Spinal cord (tissue), 10 donors: ENCODE measurements around the gene SYNJ1. TPM values are rescaled to one million over a fixed set of nuclear protein-coding genes. Genes with fewer than 3 reads are reported as not detected.

Experiments
- DNase-seq, 6 donors: peaks; one replicate each; pipeline versions ENCODE4 v3.0.0 to v3.0.0-alpha.2; 2013 to 2015; ENCODE audit warnings: low spot score in 6 of 6, low read depth in 4 of 6
- H3K27ac ChIP-seq: one replicate; pipeline ENCODE4 v1.5.1; 2013; ENCODE audit warnings: low read depth, low read length, control low read depth
- H3K27me3 ChIP-seq: one replicate; pipeline ENCODE4 v1.6.1; 2013; ENCODE audit warnings: low read length; ENCODE audit not compliant: control insufficient read depth, insufficient read depth
- H3K36me3 ChIP-seq: one replicate; pipeline ENCODE4 v1.6.1; 2013; ENCODE audit warnings: low read length; ENCODE audit not compliant: control insufficient read depth, insufficient read depth
- H3K4me1 ChIP-seq: one replicate; pipeline ENCODE4 v1.6.1; 2013; ENCODE audit warnings: low read length; ENCODE audit not compliant: control insufficient read depth, insufficient read depth
- H3K4me3 ChIP-seq: one replicate; pipeline ENCODE4 v1.5.1; 2013; ENCODE audit warnings: low read depth, low read length, control low read depth
- H3K9me3 ChIP-seq: one replicate; pipeline ENCODE4 v1.6.1; 2013; ENCODE audit warnings: low read length; ENCODE audit not compliant: control insufficient read depth, insufficient read depth
- WGBS: methylation state at CpG from one replicate; pipeline ENCODE4 v1.1.5; 2013; ENCODE audit warnings: missing lambda C conversion rate; ENCODE audit not compliant: insufficient coverage; 5-methylcytosine and 5-hydroxymethylcytosine counted together
- polyA plus RNA-seq, 2 donors: library from polyadenylated mRNA; unstranded; fragments of 120-200 nt; gene quantifications; one replicate each; pipeline ENCODE4 v1.2.1, GENCODE V29; 2013; ENCODE audit not compliant: insufficient read length in 2 of 2
- total RNA-seq, 2 donors: library from RNA; depleted of rRNA in 1 of 2; stranded (reverse); fragments of 120-200 nt in 1 of 2; fragments of >200 nt in 1 of 2; gene quantifications; one replicate each; pipeline versions ENCODE4 v1.2.3 to v1.2.4, GENCODE V29; 2013 to 2014
- donor health status: healthy.

The SYNJ1 gene
- total and polyA plus RNA-seq, 4 donors: 16.7 to 44.9 (median 34.5) TPM

DNA sequence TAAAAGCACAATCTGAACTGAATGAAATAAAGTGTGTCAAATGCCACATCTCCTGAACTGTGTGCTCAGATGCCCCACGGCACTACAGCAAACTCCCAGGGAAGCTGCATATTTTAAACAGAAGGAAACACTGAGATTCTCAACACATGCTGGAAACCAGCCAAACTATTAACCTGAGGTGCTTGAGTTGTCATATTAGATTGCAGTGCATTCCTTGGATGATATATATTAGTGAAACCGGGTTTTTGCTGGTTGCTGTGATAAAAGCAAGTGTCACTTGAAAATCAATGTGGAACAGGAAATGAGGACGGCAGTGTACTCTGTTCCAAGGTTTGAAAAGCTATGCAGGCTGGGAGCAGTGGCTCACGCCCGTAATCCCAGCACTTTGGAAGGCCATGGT, 8.7 kb downstream of the SYNJ1 start:
- Histone ChIP-seq H3K27me3 (no peaks in the 10 kb centered on the region), H3K27ac (no peak overlapping the region), H3K4me1 (no peaks in the 10 kb centered on the region), H3K36me3 (peaks cover 16% of the 10 kb centered on the region), H3K9me3 (peaks cover 7% of the 10 kb centered on the region), H3K4me3 (no peak overlapping the region)
- 83% methylated on average over 4 of the region's 5 CpGs for WGBS
- DNase-seq: peak in 1 of 6 donors; percentile 45

DNA sequence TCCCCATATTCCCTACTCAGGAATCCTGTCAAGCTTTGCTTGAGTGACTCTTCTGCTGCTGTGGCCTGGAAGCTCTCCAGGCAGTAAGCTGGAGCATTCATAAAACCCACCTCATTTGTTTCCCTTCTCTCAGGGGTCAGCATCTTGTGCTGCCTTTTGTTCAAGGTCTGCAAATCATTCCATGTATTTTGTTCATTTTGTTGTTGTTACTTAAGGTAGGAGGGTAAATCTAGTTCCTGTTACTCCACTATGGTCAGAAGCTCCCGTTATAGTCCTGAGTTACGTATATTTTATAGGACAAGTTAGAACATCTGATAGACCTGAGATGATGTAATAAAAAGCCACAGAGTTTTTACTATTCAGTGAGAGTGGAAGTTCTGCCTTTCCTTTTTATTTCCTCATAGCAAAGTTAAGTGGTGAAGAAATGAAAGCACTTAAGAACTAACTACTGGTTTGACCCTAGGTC, 9.9 kb downstream of the SYNJ1 start:
- Histone ChIP-seq H3K4me3 (no peak overlapping the region), H3K27ac (no peak overlapping the region), H3K4me1 (no peaks in the 10 kb centered on the region), H3K36me3 (peaks cover 11% of the 10 kb centered on the region), H3K9me3 (peaks cover 7% of the 10 kb centered on the region), H3K27me3 (no peaks in the 10 kb centered on the region)
- DNase-seq: peak in 1 of 6 donors; percentile 21
- no CpG with 5 or more reads among the region's 2 CpGs for WGBS

DNA sequence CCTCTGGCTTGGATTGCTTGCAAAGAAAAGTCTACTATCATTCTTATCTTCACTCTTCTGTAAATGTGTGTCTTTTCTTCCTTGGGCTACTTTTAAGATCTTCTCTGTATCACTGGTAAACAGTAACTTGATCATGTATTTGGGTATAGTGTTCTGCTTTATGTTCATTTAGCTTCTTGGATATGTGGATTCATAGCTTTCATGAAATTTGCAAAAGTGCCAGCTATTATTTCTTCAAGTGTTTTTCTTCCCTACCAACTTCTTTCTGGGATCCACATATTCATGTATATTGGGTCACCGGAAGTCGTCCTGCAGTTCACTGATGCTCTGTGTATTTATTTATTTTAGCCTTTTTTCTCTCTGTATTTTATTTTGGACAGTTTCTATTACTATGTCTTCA, 11.3 kb downstream of the SYNJ1 start:
- H3K27ac ChIP-seq: no peak overlapping the region
- no peaks in the 10 kb centered on the region for H3K27me3 ChIP-seq
- H3K4me1 ChIP-seq: no peaks in the 10 kb centered on the region
- WGBS: no CpG with 5 or more reads among the region's 2 CpGs
- no peak overlapping the region for H3K4me3 ChIP-seq
- DNase-seq: no peak
- peaks cover 11% of the 10 kb centered on the region for H3K36me3 ChIP-seq
- H3K9me3 ChIP-seq: peaks cover 7% of the 10 kb centered on the region

DNA sequence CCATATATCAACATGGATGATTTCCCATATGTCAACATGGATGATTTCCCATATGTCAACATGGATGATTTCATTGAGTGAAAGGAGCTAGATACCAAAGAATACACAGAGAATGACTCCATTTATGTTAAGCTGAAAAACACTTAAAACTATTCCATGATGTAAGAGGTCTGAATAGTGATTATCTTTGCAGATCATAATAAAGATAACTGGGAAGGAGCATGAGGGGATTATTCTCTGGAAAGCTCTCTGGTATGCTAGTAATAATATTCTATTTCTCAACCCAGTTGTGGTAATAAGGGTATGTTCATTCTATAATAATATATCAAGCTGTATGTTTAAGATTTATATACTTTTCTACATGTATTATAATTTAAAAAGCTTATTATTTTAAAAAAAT, 14.1 kb downstream of the SYNJ1 start:
- peak in 1 of 6 donors; percentile 23 for DNase-seq
- Histone ChIP-seq H3K27ac (no peak overlapping the region), H3K9me3 (peaks cover 7% of the 10 kb centered on the region), H3K4me3 (no peak overlapping the region), H3K27me3 (no peaks in the 10 kb centered on the region), H3K36me3 (no peaks in the 10 kb centered on the region), H3K4me1 (no peaks in the 10 kb centered on the region)

DNA sequence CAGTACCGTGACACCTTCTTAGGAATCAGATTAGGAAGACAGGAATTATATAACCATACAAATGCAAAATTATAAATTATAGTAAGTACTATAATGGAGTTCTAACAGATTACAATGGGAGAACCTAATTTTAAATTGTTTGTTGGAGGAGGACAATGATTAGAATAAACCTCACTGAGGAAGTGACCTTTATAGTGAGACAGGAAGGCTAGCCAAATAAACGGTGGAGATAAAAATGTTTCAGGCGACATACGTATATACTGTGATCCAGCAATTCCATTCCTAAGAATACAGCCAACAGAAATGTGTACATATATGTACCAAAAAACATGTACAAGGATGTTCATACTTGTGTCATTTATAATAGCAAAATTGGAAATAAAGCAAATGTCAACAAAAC, 15.2 kb downstream of the SYNJ1 start:
- H3K4me1 ChIP-seq: no peaks in the 10 kb centered on the region
- H3K27ac ChIP-seq: no peak overlapping the region
- no peaks in the 10 kb centered on the region for H3K27me3 ChIP-seq
- H3K36me3 ChIP-seq: no peaks in the 10 kb centered on the region
- no CpG with 5 or more reads among the region's 4 CpGs for WGBS
- peak in 1 of 6 donors; percentile 36 for DNase-seq
- H3K9me3 ChIP-seq: peaks cover 7% of the 10 kb centered on the region
- H3K4me3 ChIP-seq: no peak overlapping the region

DNA sequence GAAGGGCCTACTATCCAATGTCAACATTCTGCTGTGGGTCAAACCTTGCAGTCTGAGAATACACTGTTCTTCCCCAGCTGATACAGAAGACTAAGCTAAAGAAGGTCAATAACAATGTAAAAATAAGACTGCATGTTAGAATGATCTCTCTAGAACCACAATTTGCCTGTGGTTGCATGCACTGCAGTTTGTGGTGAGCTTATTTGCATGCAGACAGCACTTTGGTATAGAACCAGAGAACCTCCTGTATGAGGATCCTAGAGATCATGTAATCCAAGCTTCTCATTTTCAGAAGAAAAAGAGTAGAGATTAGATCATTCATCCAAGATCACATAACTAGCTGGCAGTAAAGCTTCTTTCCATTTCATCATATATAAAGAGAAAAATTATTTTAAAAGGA, 15.8 kb downstream of the SYNJ1 start:
- no peaks in the 10 kb centered on the region for H3K27me3 ChIP-seq
- no peaks in the 10 kb centered on the region for H3K4me1 ChIP-seq
- no peak overlapping the region for H3K4me3 ChIP-seq
- no peak for DNase-seq
- no peaks in the 10 kb centered on the region for H3K36me3 ChIP-seq
- no peak overlapping the region for H3K27ac ChIP-seq
- H3K9me3 ChIP-seq: peaks cover 7% of the 10 kb centered on the region

DNA sequence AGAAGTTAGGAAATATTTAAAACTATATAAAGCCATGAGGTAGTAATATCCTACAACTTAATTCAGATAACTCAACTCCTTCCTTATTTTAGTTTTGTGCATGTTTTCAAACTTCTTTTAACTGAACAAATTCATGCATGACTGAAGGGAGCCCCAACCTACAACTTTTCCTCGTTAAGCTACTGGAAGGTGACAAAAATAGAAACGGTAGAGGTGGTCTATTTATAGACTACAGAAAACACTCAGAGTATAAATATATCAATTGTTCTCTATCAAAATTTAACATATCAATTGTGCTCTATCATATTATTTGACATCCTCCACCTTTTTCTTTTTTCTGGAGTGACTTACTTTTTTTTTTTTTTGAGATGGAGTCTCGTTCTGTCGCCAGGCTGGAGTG, 16.8 kb downstream of the SYNJ1 start:
- Histone ChIP-seq H3K27me3 (no peaks in the 10 kb centered on the region), H3K4me3 (no peak overlapping the region), H3K36me3 (no peaks in the 10 kb centered on the region), H3K4me1 (no peaks in the 10 kb centered on the region), H3K9me3 (no peaks in the 10 kb centered on the region), H3K27ac (no peak overlapping the region)
- no peak for DNase-seq
- no CpG with 5 or more reads among the region's 4 CpGs for WGBS

DNA sequence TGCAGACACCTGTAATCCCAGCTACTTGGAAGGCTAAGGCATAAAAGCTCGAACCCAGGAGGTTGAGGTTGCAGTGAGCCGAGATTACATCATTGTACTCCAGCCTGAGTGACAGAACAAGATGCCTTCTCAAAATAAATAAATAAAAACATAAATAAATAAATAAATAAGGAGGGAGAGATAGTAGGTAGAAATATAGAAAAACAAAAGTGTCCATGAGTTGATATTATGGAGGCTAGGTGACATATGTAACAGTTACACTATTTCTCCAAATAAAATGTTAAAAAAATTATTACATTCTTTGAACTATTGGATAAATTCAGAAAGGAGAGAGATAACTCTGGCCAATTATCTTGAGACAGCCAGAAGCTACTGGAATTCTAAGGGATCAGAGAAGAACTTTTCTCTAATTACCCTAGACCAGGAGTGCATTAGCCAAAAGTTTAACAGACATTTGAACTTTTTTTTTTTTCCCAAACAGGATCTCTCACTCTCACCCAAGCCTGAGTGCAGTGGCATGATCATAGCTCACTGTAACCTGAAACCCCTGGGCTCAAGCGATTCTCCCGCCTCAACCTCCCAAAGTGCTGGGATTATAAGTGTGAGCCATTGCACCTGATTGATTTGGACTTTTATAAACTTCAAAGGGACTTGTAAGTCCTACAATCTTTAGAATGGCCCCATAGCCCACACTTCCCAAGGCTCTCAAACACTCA, 17.6 kb downstream of the SYNJ1 start:
- H3K9me3 ChIP-seq: no peaks in the 10 kb centered on the region
- H3K27ac ChIP-seq: no peak overlapping the region
- H3K36me3 ChIP-seq: no peaks in the 10 kb centered on the region
- H3K4me1 ChIP-seq: no peaks in the 10 kb centered on the region
- DNase-seq: no peak
- WGBS: no CpG with 5 or more reads among the region's 4 CpGs
- no peak overlapping the region for H3K4me3 ChIP-seq
- H3K27me3 ChIP-seq: no peaks in the 10 kb centered on the region

DNA sequence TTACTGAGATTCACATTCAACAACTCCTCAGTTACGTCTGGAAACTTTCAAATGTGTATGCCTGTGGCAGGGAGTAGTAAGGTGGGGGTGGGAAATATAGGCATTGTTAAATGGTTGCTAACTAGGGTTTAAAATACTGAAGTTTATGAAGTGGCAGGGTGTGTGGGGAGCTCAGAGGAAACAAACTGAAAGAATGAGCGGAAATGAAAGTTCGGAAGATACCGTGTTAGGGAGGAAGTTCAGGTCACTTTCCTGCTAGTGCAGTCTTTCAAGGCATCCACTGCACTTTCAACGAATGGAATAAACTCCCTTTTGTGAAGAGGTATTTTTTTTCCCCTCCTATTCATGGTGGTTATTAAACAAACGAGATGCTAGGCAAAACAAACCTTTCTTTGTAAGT, 19.7 kb downstream of the SYNJ1 start:
- WGBS: 88% methylated on average over 3 of the region's 6 CpGs
- Histone ChIP-seq H3K36me3 (peaks cover 2% of the 10 kb centered on the region), H3K27me3 (no peaks in the 10 kb centered on the region), H3K27ac (no peak overlapping the region), H3K4me3 (no peak overlapping the region), H3K9me3 (no peaks in the 10 kb centered on the region), H3K4me1 (no peaks in the 10 kb centered on the region)
- DNase-seq: no peak

DNA sequence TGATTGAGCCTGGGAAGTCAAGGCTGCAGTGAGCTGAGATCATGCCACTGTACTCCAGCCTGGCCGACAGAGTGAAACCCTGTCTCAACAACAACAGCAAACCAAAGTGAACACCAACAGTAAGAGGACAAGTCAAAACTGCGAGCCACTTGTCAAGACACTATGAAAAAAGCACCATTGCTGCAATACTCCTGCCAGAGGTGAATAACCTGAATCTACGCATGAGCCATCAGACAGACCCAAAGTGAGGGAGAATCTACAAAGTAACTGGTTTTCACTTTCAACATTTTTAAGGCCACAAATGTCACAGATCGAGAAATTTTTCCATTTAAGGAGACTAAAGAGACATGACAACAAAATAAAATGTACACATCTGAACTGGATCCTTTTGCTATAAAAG, 21.9 kb downstream of the SYNJ1 start:
- 93% methylated on average over 3 of the region's 4 CpGs for WGBS
- Histone ChIP-seq H3K4me3 (no peak overlapping the region), H3K4me1 (no peaks in the 10 kb centered on the region), H3K36me3 (peaks cover 2% of the 10 kb centered on the region), H3K9me3 (no peaks in the 10 kb centered on the region), H3K27ac (no peak overlapping the region), H3K27me3 (no peaks in the 10 kb centered on the region)
- no peak for DNase-seq
